Midbrain (tissue), 1 donor: ENCODE data around the gene CAV3.

Experiments used
- DNase-seq: peaks from one replicate; lab custom pipeline; 2025; lab: John Stamatoyannopoulos, UW

CAV3 gene

GRCh38 chr3:8736436-8736835 is 2.8 kb downstream of the CAV3 start:
- DNase-seq = no peak

DNA sequence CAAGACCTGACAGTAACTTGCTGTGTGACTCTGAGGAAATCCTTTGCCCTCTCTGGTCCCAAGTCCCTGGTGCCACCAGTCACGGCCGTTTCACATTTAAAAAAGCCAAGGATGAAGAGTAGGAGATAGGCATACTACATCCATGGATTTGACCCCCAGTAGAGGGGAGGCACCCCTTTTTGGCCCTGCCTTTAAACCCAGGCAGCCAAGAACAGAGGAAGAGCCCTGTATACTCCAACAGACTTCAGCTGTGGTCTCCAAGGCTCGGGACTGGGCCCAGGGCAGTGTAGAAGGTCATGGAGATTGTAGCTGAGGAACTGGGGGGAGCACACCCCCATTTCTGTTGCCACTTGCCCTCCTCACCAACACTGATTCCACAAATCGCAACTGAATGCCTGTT is 3.7 kb downstream of the CAV3 start:
- DNase-seq = no peak

- DNase-seq = no peak
These were observed 4.2 kb downstream of the CAV3 start for GRCh38 chr3:8737823-8738222.

DNA sequence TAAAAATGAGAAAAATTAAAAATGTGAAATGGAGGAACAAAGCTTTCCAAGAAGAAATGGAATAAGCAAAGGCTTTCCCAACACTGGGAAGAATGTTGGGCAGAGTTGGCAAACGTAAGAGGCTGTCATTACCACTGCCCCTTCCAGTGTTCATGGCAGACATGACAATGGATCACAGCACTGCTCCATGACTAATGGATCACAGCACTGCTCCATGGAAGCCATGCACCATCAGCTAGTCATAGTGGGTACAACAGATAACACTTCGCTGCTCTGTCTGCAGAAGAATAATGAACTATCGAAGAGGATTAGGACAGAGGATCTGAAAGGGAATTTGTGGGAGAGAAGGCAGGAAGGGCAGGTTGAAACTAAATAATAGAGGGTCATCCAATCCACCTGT is 5.0 kb downstream of the CAV3 start:
- no peak for DNase-seq

GRCh38 chr3:8739757-8740504 is 6.3 kb downstream of the CAV3 start:
- DNase-seq = no peak

- DNase-seq = no peak
These were observed 8.1 kb downstream of the CAV3 start for GRCh38 chr3:8741581-8742261.

GRCh38 chr3:8743021-8743601 is 9.5 kb downstream of the CAV3 start:
- DNase-seq = no peak

DNA sequence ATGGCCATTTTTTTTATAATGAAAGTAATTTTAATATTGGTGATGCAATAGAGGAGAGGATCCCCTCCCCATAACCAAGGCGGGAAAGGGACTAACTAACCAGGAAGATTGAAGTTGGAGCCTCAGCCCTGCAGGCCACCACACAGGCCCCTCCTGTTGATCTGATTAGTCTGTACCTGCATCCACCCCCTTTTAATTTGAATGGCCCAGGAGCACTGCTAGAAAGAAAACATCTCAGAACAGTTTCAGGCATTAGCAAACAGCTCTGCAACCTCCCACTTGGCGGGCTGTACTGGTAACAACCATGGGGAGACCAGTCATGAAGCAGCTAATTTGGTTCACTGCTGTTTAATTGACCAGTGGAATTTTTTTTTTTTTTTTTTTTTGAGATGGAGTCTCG is 10.3 kb downstream of the CAV3 start:
- DNase-seq = no peak

- DNase-seq = no peak
These were observed 12.2 kb downstream of the CAV3 start for GRCh38 chr3:8745619-8746370.

- no peak for DNase-seq
These were observed 13.3 kb downstream of the CAV3 start for GRCh38 chr3:8746780-8747345.

DNA sequence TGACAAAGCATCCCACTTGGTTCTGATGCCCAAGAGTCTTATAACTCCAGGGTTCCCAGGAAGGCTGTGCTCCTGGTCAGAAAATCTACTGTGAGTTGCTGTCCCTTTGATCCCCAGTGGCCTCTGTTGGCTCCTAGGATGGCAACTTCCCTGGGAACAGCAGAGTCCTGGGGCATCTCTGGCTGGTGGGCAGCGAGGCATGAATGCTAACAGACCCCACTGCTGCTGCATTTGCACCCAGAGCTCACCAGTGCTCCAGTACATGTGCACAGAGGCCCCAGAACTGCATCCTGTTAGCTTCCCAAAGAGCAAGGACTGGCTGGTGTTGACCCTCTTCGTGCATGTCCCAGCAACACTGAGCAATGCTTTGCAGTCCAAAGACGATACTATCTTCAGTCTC is 15.7 kb downstream of the CAV3 start:
- no peak for DNase-seq

DNA sequence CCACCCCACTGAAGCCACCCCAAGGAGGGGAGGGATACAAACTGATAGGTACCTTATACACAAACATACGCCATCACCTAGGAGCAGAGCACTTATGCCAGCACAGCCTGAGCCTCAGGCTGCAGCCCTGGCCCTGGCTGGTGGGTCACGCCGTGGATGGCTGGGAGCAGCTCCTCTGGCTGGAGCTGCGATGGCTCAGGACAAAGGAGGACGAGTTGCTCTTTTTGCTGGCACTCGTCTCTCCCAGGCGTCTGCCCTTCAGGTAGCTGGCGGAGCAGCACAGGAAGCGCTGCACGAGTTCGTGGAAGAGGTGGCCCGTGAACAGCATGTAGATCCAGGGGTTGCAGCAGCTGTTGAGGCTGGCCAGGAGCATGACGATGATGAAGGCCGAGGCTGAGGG is 19.2 kb downstream of the CAV3 start:
- no peak for DNase-seq

- no peak for DNase-seq
These were observed 21.5 kb downstream of the CAV3 start for GRCh38 chr3:8755097-8755496.

- no peak for DNase-seq
These were observed 22.1 kb downstream of the CAV3 start for GRCh38 chr3:8755564-8756237.

DNA sequence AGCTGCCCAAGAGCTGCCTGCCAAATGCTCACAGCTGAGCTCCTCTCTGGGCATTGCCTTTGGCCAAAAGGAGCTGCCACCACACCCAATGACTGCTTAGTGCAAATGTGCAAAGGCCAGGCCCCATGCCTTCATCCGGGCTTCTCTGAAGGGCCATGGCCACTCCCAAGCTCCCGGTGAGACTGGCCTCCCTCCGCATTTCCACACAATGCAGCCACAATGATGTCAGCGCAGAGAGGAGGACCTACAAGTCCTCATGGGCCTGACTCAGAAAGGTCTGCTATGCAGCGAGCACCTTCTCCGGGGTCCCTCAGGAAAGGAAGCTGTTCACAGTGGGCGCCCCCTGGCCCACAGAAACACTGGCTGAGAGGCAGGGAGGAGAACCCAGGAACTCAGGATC is 23.1 kb downstream of the CAV3 start:
- DNase-seq = no peak

DNA sequence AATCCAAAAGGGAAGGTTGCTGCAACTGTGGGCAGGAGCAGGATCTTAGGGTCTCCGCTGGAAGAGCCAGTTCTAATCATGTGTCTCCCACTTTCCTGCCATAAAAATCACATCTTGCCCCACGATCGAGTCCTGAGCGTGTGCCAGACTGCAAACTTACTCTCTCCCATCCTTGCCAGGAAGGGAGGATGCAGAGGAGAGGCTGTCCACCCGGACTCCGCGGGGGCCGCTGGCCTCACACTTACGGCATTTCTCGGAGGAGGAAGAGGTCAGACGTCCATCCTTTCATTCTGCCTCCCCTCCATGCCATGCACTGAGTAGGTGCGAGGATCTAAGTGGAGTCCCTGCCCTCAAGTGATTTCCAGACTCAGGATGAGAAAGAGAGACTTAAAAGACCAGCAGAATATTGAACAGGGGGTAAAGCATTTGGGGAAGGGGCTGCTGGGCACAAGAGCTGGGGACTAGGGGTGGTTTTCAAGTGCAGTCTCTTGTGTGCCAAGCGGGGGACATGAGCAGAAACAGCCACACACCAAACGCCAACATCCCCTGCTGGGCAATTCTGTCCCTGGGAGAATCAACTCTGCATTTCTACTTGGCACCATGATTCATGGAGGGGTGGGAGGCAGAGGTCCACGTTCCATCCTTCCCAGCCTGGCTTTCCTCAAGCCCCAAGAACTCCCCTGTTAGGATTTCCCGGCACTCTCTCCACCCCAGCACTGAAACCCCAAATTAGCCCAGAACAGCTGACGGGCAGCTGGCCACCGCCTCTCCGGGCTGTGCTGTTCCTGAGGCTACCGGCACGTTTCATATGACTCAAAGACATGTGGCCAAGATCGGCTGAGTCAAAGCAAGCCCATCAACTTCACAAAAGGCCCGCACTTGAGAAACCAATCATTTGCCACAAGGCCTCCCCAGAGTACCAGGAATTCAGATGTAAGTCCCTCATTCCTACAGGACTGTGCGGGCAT is 24.2 kb downstream of the CAV3 start:
- no peak for DNase-seq

DNA sequence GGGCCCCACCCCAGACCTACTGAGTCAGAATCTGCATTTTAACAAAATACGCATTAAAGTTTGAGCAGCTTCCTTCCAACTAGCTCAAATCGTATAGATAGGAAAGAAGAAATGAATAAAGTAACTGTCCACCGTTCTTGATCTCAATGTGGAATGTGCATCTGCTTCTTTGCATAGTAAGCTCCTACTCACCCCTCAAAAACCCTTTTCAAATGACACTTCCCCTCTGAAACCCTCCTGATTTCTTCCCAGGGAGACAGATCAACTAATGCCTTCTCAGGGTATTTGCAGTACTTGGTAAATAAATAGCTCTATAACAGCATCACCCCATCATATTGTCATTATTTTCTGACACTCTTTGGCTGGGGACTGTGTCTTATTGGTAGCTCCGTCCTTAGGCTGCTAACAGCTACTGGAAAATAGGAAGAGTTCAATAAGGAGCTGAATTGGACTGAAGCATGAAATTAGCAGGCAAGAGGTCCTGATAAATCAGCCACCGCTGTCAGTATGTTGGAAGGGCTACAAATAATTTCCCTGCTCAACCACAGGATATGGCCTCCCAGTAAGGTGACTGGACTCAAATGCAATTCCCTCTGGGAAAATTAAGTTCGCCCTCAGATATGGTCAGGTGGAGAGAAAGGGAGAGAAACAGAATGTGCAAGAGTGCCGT is 25.6 kb downstream of the CAV3 start:
- DNase-seq = no peak

GRCh38 chr3:8760091-8760490 is 26.5 kb downstream of the CAV3 start:
- no peak for DNase-seq

GRCh38 chr3:8760506-8760905 is 26.9 kb downstream of the CAV3 start:
- DNase-seq = no peak

GRCh38 chr3:8761866-8762265 is 28.3 kb downstream of the CAV3 start:
- DNase-seq = no peak
